Central memory CD4-positive, alpha-beta T cell (primary cell): Measurements from ENCODE around the gene KIAA0825.
A peak's percentile ranks its signal among the peaks of the same experiment; 100 is the strongest.
"Not testable (repeated sequence)": the region's sequence is repeated elsewhere in the genome, so short reads cannot be mapped to it uniquely, and the experiment has no call there.

Experiments
- DNase-seq: peaks from one replicate; pipeline ENCODE4 v3.0.0; 2022
- total RNA-seq, 3 experiments: gene quantifications; one replicate each; lab custom pipeline; 2026; lab: John Stamatoyannopoulos, UW

Gene KIAA0825
- 0.78 to 6.2 (median 2.6) reads per million in 3 experiments for total RNA-seq

- peak; percentile 83 for DNase-seq
Observed at GRCh38 chr5:94618493-94619328, at the start of gene KIAA0825, which contains the start of gene SLF1. Gene KIAA0825 (minus strand): TSS chr5:94618604. CDS start chr5:94537126, 81,478 bp downstream. Gene SLF1 (plus strand): TSS chr5:94618669. CDS start chr5:94628811, 10,142 bp downstream.

- no peak for DNase-seq
Observed at GRCh38 chr5:94667937-94668336, 49.5 kb upstream of the KIAA0825 start.

GRCh38 chr5:94661086-94661485 lies 42.7 kb upstream of the KIAA0825 start:
- DNase-seq: no peak

- DNase-seq: no peak
Observed at GRCh38 chr5:94660506-94660905, 42.1 kb upstream of the KIAA0825 start.

- no peak for DNase-seq
Observed at GRCh38 chr5:94658272-94658671, 39.9 kb upstream of the KIAA0825 start.

- DNase-seq: no peak
Observed at GRCh38 chr5:94649874-94650273, 31.5 kb upstream of the KIAA0825 start.

- no peak for DNase-seq
Observed at GRCh38 chr5:94646758-94647157, 28.4 kb upstream of the KIAA0825 start.

GRCh38 chr5:94645053-94645452 lies 26.6 kb upstream of the KIAA0825 start:
- no peak for DNase-seq

GRCh38 chr5:94640176-94640575 lies 21.8 kb upstream of the KIAA0825 start:
- DNase-seq: no peak

GRCh38 chr5:94632024-94632423 lies 13.6 kb upstream of the KIAA0825 start:
- DNase-seq: no peak

- no peak for DNase-seq
Observed at GRCh38 chr5:94627191-94627590, 8.8 kb upstream of the KIAA0825 start.

GRCh38 chr5:94623877-94624276 lies 5.5 kb upstream of the KIAA0825 start:
- no peak for DNase-seq

- DNase-seq: no peak
Observed at GRCh38 chr5:94623011-94623410, 4.6 kb upstream of the KIAA0825 start.

- no peak for DNase-seq
Observed at GRCh38 chr5:94621763-94622162, 3.4 kb upstream of the KIAA0825 start.

- no peak for DNase-seq
Observed at GRCh38 chr5:94620256-94620655, 1.9 kb upstream of the KIAA0825 start.

GRCh38 chr5:94618029-94618492 lies 343 bp downstream of the KIAA0825 start:
- peak; percentile 42 for DNase-seq

- DNase-seq: no peak
Observed at GRCh38 chr5:94615862-94616261, 2.5 kb downstream of the KIAA0825 start.

- no peak for DNase-seq
Observed at GRCh38 chr5:94614156-94614805, 4.1 kb downstream of the KIAA0825 start.

- DNase-seq: no peak
Observed at GRCh38 chr5:94613583-94613982, 4.8 kb downstream of the KIAA0825 start.

- no peak for DNase-seq
Observed at GRCh38 chr5:94595281-94595840, 23.0 kb downstream of the KIAA0825 start.

GRCh38 chr5:94577466-94578245 lies 40.7 kb downstream of the KIAA0825 start:
- DNase-seq: peak; percentile 61

GRCh38 chr5:94575196-94575595 lies 43.2 kb downstream of the KIAA0825 start:
- peak; percentile 20 for DNase-seq

GRCh38 chr5:94573349-94573748 lies 45.1 kb downstream of the KIAA0825 start:
- not testable (repeated sequence) for DNase-seq
